Measurements from ENCODE around the gene APBA2.

DNA sequence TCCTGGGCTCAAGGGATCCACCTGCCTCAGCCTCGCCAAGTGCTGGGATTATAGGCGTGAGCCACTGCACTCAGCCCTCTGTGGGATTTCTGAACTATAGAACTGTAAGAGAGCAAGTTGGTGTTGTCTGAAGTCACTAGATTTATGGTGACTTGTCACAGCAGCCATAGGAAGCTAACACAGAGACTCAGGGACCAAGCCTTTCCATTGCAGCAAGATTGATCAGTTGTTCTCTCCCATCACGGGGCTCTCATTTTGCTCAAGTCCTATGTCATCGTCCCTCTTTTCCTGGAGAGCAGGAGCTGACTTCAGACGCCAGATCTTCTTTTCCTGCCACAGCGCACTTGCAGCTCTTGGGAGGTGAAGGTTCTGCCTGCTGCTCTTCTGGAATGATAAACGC, 61.0 kb downstream of the APBA2 start:
- TF ChIP-seq, protein P1, sequence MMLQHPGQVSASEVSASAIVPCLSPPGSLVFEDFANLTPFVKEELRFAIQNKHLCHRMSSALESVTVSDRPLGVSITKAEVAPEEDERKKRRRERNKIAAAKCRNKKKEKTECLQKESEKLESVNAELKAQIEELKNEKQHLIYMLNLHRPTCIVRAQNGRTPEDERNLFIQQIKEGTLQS (CRISPR knock-in tag; conservative IDR thresholded peaks at IDR 0.05), result no peak
- TF ChIP-seq GABPB1 (CRISPR knock-in tag; IDR thresholded peaks at IDR 0.05) (no peak), ZNF317 (CRISPR knock-in tag; IDR thresholded peaks at IDR 0.05; ENCODE audit: borderline replicate concordance, low read depth) (no peak), FOXK1 (CRISPR knock-in tag; IDR thresholded peaks at IDR 0.05) (no peak), ZNF671 (CRISPR knock-in tag; IDR thresholded peaks at IDR 0.05) (no peak), RELA (CRISPR knock-in tag; IDR thresholded peaks at IDR 0.05; ENCODE audit: borderline replicate concordance) (no peak)
- TF ChIP-seq, protein P2, sequence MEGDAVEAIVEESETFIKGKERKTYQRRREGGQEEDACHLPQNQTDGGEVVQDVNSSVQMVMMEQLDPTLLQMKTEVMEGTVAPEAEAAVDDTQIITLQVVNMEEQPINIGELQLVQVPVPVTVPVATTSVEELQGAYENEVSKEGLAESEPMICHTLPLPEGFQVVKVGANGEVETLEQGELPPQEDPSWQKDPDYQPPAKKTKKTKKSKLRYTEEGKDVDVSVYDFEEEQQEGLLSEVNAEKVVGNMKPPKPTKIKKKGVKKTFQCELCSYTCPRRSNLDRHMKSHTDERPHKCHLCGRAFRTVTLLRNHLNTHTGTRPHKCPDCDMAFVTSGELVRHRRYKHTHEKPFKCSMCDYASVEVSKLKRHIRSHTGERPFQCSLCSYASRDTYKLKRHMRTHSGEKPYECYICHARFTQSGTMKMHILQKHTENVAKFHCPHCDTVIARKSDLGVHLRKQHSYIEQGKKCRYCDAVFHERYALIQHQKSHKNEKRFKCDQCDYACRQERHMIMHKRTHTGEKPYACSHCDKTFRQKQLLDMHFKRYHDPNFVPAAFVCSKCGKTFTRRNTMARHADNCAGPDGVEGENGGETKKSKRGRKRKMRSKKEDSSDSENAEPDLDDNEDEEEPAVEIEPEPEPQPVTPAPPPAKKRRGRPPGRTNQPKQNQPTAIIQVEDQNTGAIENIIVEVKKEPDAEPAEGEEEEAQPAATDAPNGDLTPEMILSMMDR (IDR thresholded peaks at IDR 0.05), result no peak
- TF ChIP-seq, protein P3, sequence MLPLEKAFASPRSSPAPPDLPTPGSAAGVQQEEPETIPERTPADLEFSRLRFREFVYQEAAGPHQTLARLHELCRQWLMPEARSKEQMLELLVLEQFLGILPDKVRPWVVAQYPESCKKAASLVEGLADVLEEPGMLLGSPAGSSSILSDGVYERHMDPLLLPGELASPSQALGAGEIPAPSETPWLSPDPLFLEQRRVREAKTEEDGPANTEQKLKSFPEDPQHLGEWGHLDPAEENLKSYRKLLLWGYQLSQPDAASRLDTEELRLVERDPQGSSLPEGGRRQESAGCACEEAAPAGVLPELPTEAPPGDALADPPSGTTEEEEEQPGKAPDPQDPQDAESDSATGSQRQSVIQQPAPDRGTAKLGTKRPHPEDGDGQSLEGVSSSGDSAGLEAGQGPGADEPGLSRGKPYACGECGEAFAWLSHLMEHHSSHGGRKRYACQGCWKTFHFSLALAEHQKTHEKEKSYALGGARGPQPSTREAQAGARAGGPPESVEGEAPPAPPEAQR (CRISPR knock-in tag; IDR thresholded peaks at IDR 0.05), result no peak
- TF ChIP-seq, protein P4, sequence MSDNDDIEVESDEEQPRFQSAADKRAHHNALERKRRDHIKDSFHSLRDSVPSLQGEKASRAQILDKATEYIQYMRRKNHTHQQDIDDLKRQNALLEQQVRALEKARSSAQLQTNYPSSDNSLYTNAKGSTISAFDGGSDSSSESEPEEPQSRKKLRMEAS (CRISPR knock-in tag; IDR thresholded peaks at IDR 0.05), result no peak
